Measurements from ENCODE around the gene RNF32.
A peak's percentile ranks its signal among the peaks of the same experiment; 100 is the strongest.

Gene RNF32

DNA sequence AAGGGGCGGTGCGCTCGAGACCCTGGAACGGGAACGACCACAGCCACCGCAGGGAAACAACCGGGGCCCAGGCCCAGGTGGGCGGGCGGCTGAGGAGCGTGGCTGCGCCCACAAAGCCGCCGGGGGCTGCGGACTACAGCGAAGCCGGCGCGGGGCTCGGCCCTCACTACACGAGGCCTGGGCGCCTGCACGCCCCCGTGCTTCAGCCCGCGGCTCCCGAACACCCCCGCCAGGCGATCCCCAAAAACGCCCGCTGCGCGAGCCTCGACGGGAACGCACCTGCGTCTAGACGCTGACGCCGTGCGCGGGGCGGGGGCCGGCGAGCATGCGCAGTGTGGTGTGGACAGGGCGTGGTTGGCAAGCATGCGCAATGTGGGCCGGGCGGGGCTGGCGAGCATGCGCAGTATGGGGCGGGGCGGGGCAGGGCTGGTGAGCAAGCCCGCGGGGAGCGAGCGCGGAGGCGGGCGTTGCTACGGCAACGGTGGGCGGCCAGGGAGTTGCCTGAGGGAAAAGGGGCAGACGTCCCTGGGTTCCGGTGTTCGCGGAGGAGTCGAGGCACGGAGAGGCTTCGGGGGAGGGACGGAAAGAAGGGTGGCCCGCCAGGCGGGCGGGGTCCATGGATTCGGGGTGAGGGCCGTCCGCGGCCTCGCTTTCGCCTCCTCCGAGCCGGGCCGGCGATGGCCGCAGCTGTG, at the start of gene RNF32:
Gene RNF32 (plus strand): TSS at position 518 of the 692 bp plus-strand sequence. CDS start 3,104 bp downstream, outside the sequence.
- peak within 1 kb of the TSS in 1 of 2 donors; percentile 71 for H3K27ac ChIP-seq
- DNase-seq (ENCODE audit: low spot score): peak; percentile 88
- H3K4me3 ChIP-seq: peak within 1 kb of the TSS; percentile 83
- TF ChIP-seq, protein P1, sequence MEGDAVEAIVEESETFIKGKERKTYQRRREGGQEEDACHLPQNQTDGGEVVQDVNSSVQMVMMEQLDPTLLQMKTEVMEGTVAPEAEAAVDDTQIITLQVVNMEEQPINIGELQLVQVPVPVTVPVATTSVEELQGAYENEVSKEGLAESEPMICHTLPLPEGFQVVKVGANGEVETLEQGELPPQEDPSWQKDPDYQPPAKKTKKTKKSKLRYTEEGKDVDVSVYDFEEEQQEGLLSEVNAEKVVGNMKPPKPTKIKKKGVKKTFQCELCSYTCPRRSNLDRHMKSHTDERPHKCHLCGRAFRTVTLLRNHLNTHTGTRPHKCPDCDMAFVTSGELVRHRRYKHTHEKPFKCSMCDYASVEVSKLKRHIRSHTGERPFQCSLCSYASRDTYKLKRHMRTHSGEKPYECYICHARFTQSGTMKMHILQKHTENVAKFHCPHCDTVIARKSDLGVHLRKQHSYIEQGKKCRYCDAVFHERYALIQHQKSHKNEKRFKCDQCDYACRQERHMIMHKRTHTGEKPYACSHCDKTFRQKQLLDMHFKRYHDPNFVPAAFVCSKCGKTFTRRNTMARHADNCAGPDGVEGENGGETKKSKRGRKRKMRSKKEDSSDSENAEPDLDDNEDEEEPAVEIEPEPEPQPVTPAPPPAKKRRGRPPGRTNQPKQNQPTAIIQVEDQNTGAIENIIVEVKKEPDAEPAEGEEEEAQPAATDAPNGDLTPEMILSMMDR (IDR thresholded peaks at IDR 0.05): no peak

DNA sequence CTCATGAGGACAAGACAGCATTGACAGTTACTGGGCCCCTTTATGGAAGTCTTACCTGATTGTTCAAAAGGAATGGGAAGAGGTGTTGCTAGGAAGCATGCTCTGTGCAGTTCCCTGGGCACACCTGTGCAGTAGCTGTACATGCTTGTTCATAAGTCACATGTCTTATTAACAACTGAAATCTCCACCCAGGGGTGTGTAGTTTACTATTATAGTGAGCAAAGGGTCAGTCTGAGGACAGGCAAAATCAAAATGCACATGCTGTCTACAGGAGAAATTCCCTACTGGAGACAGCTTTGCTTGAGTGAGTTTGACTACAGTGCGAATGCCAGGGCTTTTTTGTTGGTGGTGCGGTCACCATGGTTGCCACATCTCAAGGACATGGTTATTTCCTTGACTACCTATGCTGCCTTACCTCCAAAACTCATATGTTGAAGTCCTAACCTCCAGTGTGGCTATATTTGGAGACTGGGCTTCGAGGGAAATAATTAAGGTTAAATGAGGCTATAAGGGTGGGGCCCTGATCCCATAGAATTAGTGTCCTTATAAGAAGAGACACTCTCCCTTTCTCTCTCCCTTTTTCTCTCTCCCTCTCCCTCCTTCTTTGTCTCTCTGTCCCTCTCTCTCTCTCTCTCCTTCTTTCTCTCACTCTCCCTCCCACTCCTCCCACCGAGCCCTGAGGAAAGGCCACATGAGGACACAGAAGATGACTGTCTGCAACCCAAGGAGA, 48.3 kb upstream of the RNF32 start:
- Histone ChIP-seq H3K27ac (no peak overlapping the region), H3K4me3 (no peak overlapping the region)
- DNase-seq (ENCODE audit: low spot score): no peak
- TF ChIP-seq, protein P1 (IDR thresholded peaks at IDR 0.05): no peak

DNA sequence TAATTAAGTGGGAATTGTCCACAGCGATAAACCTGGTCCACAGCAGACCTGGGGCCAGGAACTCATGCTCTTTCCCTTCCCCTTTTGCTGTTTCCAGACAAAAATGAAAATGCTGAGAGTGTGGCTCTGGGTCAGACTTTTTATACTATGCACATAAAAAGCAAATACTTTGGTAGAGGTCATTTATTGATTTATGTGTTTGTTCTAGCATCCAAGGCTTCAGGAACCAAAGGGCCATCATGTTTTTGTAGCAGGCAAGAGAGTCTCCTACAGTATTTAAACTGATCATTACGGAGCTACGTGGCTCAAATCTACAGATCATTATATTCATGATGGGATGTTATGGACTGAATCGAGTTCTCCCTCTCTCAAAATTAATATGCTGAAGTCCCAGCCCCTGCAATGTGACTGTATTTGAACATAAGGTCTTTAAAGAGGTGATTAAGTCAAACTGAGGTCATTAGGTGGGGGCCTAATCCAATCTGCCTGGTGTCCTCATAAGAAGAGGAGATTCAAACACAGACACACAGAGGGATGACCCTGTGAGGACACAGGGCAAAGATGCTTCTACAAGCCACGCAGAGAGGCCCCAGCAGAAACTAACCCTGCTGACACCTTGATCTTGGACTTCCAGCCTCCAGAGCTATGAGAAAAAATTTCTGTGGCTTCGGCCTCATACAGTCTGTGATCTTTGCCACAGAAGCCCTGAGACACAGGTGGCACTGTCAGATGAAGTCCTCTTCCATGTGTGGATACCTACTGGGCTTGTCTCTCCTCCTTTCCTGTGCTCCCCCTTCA, 46.1 kb upstream of the RNF32 start:
- Histone ChIP-seq H3K27ac (no peak overlapping the region), H3K4me3 (no peak overlapping the region)
- no peak for DNase-seq (ENCODE audit: low spot score)
- TF ChIP-seq, protein P1 (IDR thresholded peaks at IDR 0.05): no peak

DNA sequence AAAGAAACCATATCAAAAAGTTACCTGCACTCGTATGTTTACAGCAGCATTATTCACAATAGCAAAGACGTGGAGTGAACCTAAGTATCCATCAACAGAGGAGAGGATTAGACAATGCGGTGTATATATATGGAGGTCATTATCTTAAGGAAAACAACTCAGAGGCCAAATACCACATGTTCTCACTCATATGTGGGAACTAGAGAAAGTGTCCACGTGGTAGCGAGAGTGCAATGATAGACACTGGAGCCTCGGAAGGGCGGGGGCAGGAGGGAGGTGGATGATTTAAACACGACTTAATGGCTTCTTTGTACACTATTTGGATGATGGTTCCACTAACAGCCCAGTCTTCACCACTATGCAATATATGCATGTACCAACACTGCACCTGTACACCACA, 40.1 kb upstream of the RNF32 start:
- H3K27ac ChIP-seq: no peak overlapping the region
- DNase-seq (ENCODE audit: low spot score): no peak
- TF ChIP-seq, protein P1 (IDR thresholded peaks at IDR 0.05): no peak
- H3K4me3 ChIP-seq: no peak overlapping the region

DNA sequence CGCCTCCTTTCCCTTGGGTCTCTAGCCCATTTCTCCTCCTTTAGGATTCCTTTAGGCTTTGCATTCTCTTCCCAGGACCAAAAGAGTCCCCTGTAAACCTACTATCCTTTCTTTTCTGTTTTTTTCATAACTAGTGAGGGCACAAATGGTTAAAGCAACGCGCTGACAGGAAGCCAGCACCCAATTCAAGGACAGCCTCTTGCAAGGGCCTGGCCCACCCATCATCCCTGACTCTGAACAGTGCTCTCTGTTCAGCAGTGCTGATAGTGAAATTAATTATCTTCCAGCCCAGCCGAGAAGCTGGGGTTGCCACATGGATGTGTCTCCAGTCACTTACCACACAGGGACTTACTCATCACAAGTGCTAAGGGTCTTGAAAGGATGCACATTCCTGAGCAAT, 38.3 kb upstream of the RNF32 start:
- TF ChIP-seq, protein P1 (IDR thresholded peaks at IDR 0.05): no peak
- H3K4me3 ChIP-seq: no peak overlapping the region
- no peak for DNase-seq (ENCODE audit: low spot score)
- H3K27ac ChIP-seq: no peak overlapping the region

DNA sequence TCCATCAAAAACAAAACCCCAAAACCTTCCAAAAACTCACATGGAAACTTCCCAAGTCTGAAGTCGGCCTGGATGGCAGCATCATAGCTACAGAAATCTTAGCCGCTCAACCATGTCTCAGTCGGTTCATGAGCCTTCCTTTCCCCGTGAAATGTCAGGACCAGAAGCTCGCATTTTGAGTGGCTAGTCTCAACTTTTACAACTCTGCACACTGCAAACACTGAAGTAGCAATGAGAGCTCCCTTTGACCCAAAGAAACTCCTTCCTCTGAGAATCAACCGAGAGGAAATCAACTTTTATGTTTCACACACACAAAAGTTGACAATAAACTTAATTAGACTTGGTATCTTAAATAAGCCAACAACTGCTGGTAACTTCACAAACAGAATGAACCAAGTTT, 37.6 kb upstream of the RNF32 start:
- H3K4me3 ChIP-seq: no peak overlapping the region
- TF ChIP-seq, protein P1 (IDR thresholded peaks at IDR 0.05): no peak
- H3K27ac ChIP-seq: no peak overlapping the region
- no peak for DNase-seq (ENCODE audit: low spot score)
